GM19240 (cell line): ENCODE results near the gene HTN1.
"Not testable (repeated sequence)": the region's sequence is repeated elsewhere in the genome, so short reads cannot be mapped to it uniquely, and the experiment has no call there.

Experiments
- DNase-seq: peaks from one replicate; pipeline ENCODE4 v3.0.0; 2011; ENCODE audit warnings: low spot score; ENCODE audit not compliant: insufficient read length

Gene HTN1

GRCh38 chr4:70050138-70050537 lies at the start of gene HTN1:
TSS of gene HTN1 (plus strand) at chr4:70050438. CDS start at chr4:70053077, 2,639 bp downstream.
- not testable (repeated sequence) for DNase-seq

GRCh38 chr4:70000711-70001110 lies 49.5 kb upstream of the HTN1 start:
- no peak for DNase-seq

- no peak for DNase-seq
Measured at GRCh38 chr4:70002507-70002906, 47.7 kb upstream of the HTN1 start.

- DNase-seq: no peak
Measured at GRCh38 chr4:70008771-70009170, 41.5 kb upstream of the HTN1 start.

- DNase-seq: not testable (repeated sequence)
Measured at GRCh38 chr4:70019006-70019405, 31.2 kb upstream of the HTN1 start.

- DNase-seq: no peak
Measured at GRCh38 chr4:70023218-70023617, 27.0 kb upstream of the HTN1 start.

- no peak for DNase-seq
Measured at GRCh38 chr4:70027011-70027410, 23.2 kb upstream of the HTN1 start.

- not testable (repeated sequence) for DNase-seq
Measured at GRCh38 chr4:70028159-70028558, 22.1 kb upstream of the HTN1 start, which contains the start of gene HTN3. TSS of gene HTN3 (plus strand) at chr4:70028459. CDS start at chr4:70030741, 2,282 bp downstream.

- not testable (repeated sequence) for DNase-seq
Measured at GRCh38 chr4:70037559-70037958, 12.7 kb upstream of the HTN1 start.

GRCh38 chr4:70039928-70040327 lies 10.3 kb upstream of the HTN1 start:
- not testable (repeated sequence) for DNase-seq

GRCh38 chr4:70041652-70042286 lies 8.5 kb upstream of the HTN1 start:
- DNase-seq: no peak

GRCh38 chr4:70056534-70056933 lies 6.3 kb downstream of the HTN1 start:
- not testable (repeated sequence) for DNase-seq

- no peak for DNase-seq
Measured at GRCh38 chr4:70057651-70058050, 7.4 kb downstream of the HTN1 start.

- DNase-seq: no peak
Measured at GRCh38 chr4:70059149-70059548, 8.9 kb downstream of the HTN1 start.

- no peak for DNase-seq
Measured at GRCh38 chr4:70062000-70062399, 11.8 kb downstream of the HTN1 start.

- DNase-seq: no peak
Measured at GRCh38 chr4:70080205-70080604, 30.0 kb downstream of the HTN1 start.

GRCh38 chr4:70099206-70099605 lies 49.0 kb downstream of the HTN1 start:
- no peak for DNase-seq
